ENCODE data around the gene DLST.

DNA sequence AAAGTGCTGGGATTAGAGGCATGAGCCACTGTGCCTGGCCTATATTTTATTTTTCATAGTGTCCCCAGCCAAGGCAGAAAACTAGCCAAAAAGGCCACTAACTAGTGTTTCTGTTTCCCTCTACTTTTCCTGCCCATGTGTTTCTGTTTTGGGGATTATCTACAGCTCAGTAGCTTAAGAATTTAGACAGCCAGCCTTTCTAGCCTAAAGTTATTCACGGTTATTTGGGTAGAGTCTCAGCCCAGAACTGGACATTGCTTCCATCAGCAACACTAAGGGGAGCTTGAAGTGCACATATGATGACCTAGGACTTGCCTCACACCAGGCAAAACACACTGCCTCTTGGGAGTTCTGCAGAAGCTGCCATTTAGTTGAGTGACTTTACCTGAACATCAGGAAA lies 23.7 kb upstream of the DLST start:
- TF ChIP-seq ZNF138 (CRISPR knock-in tag; conservative IDR thresholded peaks at IDR 0.05) (no peak), FOXK1 (CRISPR knock-in tag; IDR thresholded peaks at IDR 0.05) (no peak), ELF4 (CRISPR knock-in tag; IDR thresholded peaks at IDR 0.05; ENCODE audit: low read depth) (no peak), ETV6 (CRISPR knock-in tag; IDR thresholded peaks at IDR 0.05) (no peak), ZNF416 (CRISPR knock-in tag; IDR thresholded peaks at IDR 0.05) (no peak), MYBL2 (CRISPR knock-in tag; IDR thresholded peaks at IDR 0.05) (no peak)
- TF ChIP-seq, protein P1, sequence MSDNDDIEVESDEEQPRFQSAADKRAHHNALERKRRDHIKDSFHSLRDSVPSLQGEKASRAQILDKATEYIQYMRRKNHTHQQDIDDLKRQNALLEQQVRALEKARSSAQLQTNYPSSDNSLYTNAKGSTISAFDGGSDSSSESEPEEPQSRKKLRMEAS (CRISPR knock-in tag; IDR thresholded peaks at IDR 0.05): no peak
- TF ChIP-seq, protein P2, sequence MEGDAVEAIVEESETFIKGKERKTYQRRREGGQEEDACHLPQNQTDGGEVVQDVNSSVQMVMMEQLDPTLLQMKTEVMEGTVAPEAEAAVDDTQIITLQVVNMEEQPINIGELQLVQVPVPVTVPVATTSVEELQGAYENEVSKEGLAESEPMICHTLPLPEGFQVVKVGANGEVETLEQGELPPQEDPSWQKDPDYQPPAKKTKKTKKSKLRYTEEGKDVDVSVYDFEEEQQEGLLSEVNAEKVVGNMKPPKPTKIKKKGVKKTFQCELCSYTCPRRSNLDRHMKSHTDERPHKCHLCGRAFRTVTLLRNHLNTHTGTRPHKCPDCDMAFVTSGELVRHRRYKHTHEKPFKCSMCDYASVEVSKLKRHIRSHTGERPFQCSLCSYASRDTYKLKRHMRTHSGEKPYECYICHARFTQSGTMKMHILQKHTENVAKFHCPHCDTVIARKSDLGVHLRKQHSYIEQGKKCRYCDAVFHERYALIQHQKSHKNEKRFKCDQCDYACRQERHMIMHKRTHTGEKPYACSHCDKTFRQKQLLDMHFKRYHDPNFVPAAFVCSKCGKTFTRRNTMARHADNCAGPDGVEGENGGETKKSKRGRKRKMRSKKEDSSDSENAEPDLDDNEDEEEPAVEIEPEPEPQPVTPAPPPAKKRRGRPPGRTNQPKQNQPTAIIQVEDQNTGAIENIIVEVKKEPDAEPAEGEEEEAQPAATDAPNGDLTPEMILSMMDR (IDR thresholded peaks at IDR 0.05): no peak
- TF ChIP-seq, protein P3, sequence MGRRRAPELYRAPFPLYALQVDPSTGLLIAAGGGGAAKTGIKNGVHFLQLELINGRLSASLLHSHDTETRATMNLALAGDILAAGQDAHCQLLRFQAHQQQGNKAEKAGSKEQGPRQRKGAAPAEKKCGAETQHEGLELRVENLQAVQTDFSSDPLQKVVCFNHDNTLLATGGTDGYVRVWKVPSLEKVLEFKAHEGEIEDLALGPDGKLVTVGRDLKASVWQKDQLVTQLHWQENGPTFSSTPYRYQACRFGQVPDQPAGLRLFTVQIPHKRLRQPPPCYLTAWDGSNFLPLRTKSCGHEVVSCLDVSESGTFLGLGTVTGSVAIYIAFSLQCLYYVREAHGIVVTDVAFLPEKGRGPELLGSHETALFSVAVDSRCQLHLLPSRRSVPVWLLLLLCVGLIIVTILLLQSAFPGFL (CRISPR knock-in tag; IDR thresholded peaks at IDR 0.05; ENCODE audit: borderline replicate concordance): no peak
- TF ChIP-seq, protein P4, sequence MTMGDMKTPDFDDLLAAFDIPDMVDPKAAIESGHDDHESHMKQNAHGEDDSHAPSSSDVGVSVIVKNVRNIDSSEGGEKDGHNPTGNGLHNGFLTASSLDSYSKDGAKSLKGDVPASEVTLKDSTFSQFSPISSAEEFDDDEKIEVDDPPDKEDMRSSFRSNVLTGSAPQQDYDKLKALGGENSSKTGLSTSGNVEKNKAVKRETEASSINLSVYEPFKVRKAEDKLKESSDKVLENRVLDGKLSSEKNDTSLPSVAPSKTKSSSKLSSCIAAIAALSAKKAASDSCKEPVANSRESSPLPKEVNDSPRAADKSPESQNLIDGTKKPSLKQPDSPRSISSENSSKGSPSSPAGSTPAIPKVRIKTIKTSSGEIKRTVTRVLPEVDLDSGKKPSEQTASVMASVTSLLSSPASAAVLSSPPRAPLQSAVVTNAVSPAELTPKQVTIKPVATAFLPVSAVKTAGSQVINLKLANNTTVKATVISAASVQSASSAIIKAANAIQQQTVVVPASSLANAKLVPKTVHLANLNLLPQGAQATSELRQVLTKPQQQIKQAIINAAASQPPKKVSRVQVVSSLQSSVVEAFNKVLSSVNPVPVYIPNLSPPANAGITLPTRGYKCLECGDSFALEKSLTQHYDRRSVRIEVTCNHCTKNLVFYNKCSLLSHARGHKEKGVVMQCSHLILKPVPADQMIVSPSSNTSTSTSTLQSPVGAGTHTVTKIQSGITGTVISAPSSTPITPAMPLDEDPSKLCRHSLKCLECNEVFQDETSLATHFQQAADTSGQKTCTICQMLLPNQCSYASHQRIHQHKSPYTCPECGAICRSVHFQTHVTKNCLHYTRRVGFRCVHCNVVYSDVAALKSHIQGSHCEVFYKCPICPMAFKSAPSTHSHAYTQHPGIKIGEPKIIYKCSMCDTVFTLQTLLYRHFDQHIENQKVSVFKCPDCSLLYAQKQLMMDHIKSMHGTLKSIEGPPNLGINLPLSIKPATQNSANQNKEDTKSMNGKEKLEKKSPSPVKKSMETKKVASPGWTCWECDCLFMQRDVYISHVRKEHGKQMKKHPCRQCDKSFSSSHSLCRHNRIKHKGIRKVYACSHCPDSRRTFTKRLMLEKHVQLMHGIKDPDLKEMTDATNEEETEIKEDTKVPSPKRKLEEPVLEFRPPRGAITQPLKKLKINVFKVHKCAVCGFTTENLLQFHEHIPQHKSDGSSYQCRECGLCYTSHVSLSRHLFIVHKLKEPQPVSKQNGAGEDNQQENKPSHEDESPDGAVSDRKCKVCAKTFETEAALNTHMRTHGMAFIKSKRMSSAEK (CRISPR knock-in tag; IDR thresholded peaks at IDR 0.05; ENCODE audit: borderline replicate concordance): no peak
